Astrocyte (in vitro differentiated cells and primary cell): ENCODE results near the gene TTC22. TPM values are rescaled to one million over a fixed set of nuclear protein-coding genes. Genes with fewer than 3 reads are reported as not detected.

Experiments used
- DNase-seq: peaks from one replicate; pipeline ENCODE4 v3.0.0-alpha.2; 2010; ENCODE audit warnings: low read depth
- FAIRE-seq: peaks from 2 replicates; lab custom pipeline; 2011; peaks lifted over from hg19 to GRCh38; lab: Jason Lieb, UNC
- H2AFZ ChIP-seq: 2 replicates; pipeline ENCODE4 v1.6.0; 2012; ENCODE audit warnings: low read depth, low read length, inconsistent platforms
- H3K27ac ChIP-seq: 2 replicates; pipeline ENCODE4 v1.5.1; 2011; ENCODE audit warnings: low read depth, low read length, inconsistent platforms
- H3K27me3 ChIP-seq: 2 replicates; pipeline ENCODE4 v1.6.0; 2011; ENCODE audit warnings: low read length, inconsistent platforms; ENCODE audit not compliant: insufficient read depth
- H3K36me3 ChIP-seq: 2 replicates; pipeline ENCODE4 v1.5.1; 2011; ENCODE audit warnings: low read length, inconsistent platforms; ENCODE audit not compliant: insufficient read depth
- H3K4me1 ChIP-seq: 2 replicates; pipeline ENCODE4 v1.5.1; 2011; ENCODE audit warnings: low read length, inconsistent platforms; ENCODE audit not compliant: insufficient read depth
- H3K4me2 ChIP-seq: 2 replicates; pipeline ENCODE4 v1.6.0; 2012; ENCODE audit warnings: low read length, inconsistent platforms
- H3K4me3 ChIP-seq: 2 replicates; pipeline ENCODE4 v1.5.1; 2011; ENCODE audit warnings: low read depth, mild to moderate bottlenecking, low read length, inconsistent platforms; ENCODE audit not compliant: insufficient read depth
- H3K79me2 ChIP-seq: 2 replicates; pipeline ENCODE4 v1.6.0; 2012; ENCODE audit warnings: mild to moderate bottlenecking, low read length, inconsistent platforms; ENCODE audit not compliant: insufficient read depth
- H3K9ac ChIP-seq: 2 replicates; pipeline ENCODE4 v1.6.0; 2012; ENCODE audit warnings: mild to moderate bottlenecking, low read length, inconsistent platforms
- H3K9me3 ChIP-seq: 2 replicates; pipeline ENCODE4 v1.5.1; 2012; ENCODE audit warnings: low read depth, mild to moderate bottlenecking, low read length, inconsistent platforms; ENCODE audit not compliant: insufficient read depth
- H4K20me1 ChIP-seq: 2 replicates; pipeline ENCODE4 v1.6.0; 2012; ENCODE audit warnings: low read length, inconsistent platforms; ENCODE audit not compliant: insufficient read depth
- H3K27ac Mint-ChIP-seq: one replicate; pipeline ENCODE4 v1.8.0; 2021; ENCODE audit warnings: mild to moderate bottlenecking, mixed read lengths; ENCODE audit not compliant: unreplicated experiment
- H3K27me3 Mint-ChIP-seq: one replicate; pipeline ENCODE4 v1.8.0; 2021; ENCODE audit warnings: low read depth, mixed read lengths; ENCODE audit not compliant: unreplicated experiment
- H3K36me3 Mint-ChIP-seq: one replicate; pipeline ENCODE4 v1.8.0; 2021; ENCODE audit warnings: low read depth, mixed read lengths; ENCODE audit not compliant: unreplicated experiment
- H3K4me1 Mint-ChIP-seq: one replicate; pipeline ENCODE4 v1.8.0; 2021; ENCODE audit warnings: low read depth, mixed read lengths; ENCODE audit not compliant: unreplicated experiment
- H3K4me3 Mint-ChIP-seq: one replicate; pipeline ENCODE4 v1.8.0; 2021; ENCODE audit warnings: mild to moderate bottlenecking, moderate library complexity, mixed read lengths; ENCODE audit not compliant: unreplicated experiment
- H3K9me3 Mint-ChIP-seq: one replicate; pipeline ENCODE4 v1.8.0; 2021; ENCODE audit warnings: mild to moderate bottlenecking, mixed read lengths; ENCODE audit not compliant: unreplicated experiment
- CTCF ChIP-seq: IDR thresholded peaks from 2 replicates; pipeline ENCODE4 v1.5.1; 2011; ENCODE audit warnings: low read depth, mild to moderate bottlenecking, inconsistent platforms, low read length, moderate library complexity; ENCODE audit not compliant: insufficient read depth
- EZH2 ChIP-seq: IDR thresholded peaks from 2 replicates; pipeline ENCODE4 v1.6.1; 2012; ENCODE audit warnings: mild to moderate bottlenecking, low read length, inconsistent platforms; ENCODE audit not compliant: insufficient read depth
- total RNA-seq: library from RNA; stranded (reverse); gene quantifications from 2 replicates; pipeline ENCODE4 v1.2.1, GENCODE V29; 2021

Gene TTC22
- total RNA-seq, 1 donor from 2014 or later: not detected

DNA sequence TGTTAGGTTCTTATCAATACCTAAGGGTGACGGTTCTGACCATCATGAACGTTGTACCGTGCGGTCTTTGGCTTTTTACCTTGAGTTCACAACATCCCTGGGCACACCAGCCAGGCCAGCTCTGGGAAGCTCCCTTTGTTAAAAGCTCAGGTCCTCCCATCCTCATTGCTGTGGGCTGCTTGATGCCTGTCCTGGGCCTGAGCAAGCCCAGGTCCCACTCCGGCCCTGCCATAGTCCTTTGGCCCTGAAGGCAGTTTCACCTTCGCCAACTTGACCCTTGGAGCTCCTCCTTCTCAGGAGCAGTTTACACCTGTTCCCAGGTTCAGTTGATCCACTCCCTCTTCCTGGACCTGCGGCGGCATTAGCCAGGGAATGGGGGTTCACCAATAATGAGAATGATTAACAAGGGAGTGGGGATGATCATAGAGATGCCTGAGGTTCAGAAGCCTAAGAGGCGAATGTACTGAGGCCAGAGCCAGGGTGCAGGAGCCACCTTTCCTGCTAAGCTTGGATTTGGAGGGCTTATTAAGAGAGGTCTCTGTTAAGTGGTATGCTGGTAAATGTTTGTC, 45.7 kb upstream of the TTC22 start:
- H3K27me3 Mint-ChIP-seq: no peaks in the 10 kb centered on the region
- H3K36me3 ChIP-seq: peaks cover 27% of the 10 kb centered on the region
- peaks cover 6% of the 10 kb centered on the region for H4K20me1 ChIP-seq
- peaks cover 4% of the 10 kb centered on the region for H3K4me1 Mint-ChIP-seq
- peaks cover 38% of the 10 kb centered on the region for H3K36me3 Mint-ChIP-seq
- H3K4me3 ChIP-seq: no peak overlapping the region
- no peaks in the 10 kb centered on the region for H3K79me2 ChIP-seq
- no peaks in the 10 kb centered on the region for H3K9me3 Mint-ChIP-seq
- no peak overlapping the region for H3K27ac ChIP-seq
- no peak overlapping the region for H3K27ac Mint-ChIP-seq
- H3K9ac ChIP-seq: no peak overlapping the region
- no peak overlapping the region for H2AFZ ChIP-seq
- H3K4me2 ChIP-seq: no peak overlapping the region
- FAIRE-seq (no peak), DNase-seq (no peak)
- no peaks in the 10 kb centered on the region for H3K27me3 ChIP-seq
- peaks cover 19% of the 10 kb centered on the region for H3K4me1 ChIP-seq
- no peaks in the 10 kb centered on the region for H3K9me3 ChIP-seq
- TF ChIP-seq CTCF (no peak), EZH2 (no peak)
- H3K4me3 Mint-ChIP-seq: no peak overlapping the region

DNA sequence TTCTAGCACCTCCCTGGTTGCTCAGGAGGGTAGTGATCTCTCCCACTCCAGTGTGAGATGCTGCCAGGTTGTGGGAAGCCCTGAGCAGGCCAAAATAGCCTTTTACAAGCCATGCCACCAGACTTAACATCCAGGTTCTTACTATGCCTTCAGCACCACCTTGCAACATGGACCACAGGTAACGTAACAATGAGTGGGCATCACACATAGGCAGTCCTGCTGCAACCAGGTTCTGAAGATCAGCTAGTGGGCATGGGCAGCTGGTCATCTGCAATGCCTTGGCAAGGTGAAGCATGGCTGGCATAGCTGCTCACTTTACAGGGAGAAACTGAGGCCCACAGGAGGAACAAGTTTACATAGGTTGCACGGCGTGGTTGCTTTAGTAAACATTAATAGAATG, 45.2 kb upstream of the TTC22 start:
- Mint-ChIP-seq H3K36me3 (peaks cover 34% of the 10 kb centered on the region), H3K4me3 (no peak overlapping the region), H3K4me1 (peaks cover 2% of the 10 kb centered on the region), H3K27ac (no peak overlapping the region), H3K9me3 (no peaks in the 10 kb centered on the region), H3K27me3 (no peaks in the 10 kb centered on the region)
- DNase-seq (no peak), FAIRE-seq (no peak)
- Histone ChIP-seq H3K4me2 (no peak overlapping the region), H3K79me2 (no peaks in the 10 kb centered on the region), H2AFZ (no peak overlapping the region), H3K9me3 (no peaks in the 10 kb centered on the region), H3K27me3 (no peaks in the 10 kb centered on the region), H4K20me1 (peaks cover 6% of the 10 kb centered on the region), H3K36me3 (peaks cover 22% of the 10 kb centered on the region), H3K4me3 (no peak overlapping the region), H3K27ac (no peak overlapping the region), H3K4me1 (peaks cover 14% of the 10 kb centered on the region), H3K9ac (no peak overlapping the region)
- no peak for TF ChIP-seq CTCF

- no peak overlapping the region for H3K4me2 ChIP-seq
- Mint-ChIP-seq H3K9me3 (peaks cover 1% of the 10 kb centered on the region), H3K27ac (no peak overlapping the region), H3K4me1 (peaks cover 2% of the 10 kb centered on the region), H3K27me3 (no peaks in the 10 kb centered on the region), H3K4me3 (no peak overlapping the region), H3K36me3 (peaks cover 30% of the 10 kb centered on the region)
- peaks cover 21% of the 10 kb centered on the region for H3K36me3 ChIP-seq
- DNase-seq: no peak
- H3K9me3 ChIP-seq: no peaks in the 10 kb centered on the region
- FAIRE-seq: no peak
- peaks cover 6% of the 10 kb centered on the region for H4K20me1 ChIP-seq
- H3K9ac ChIP-seq: no peak overlapping the region
- H3K27ac ChIP-seq: no peak overlapping the region
- no peak overlapping the region for H2AFZ ChIP-seq
- H3K27me3 ChIP-seq: no peaks in the 10 kb centered on the region
- H3K79me2 ChIP-seq: no peaks in the 10 kb centered on the region
- no peak for TF ChIP-seq EZH2
- no peak for TF ChIP-seq CTCF
- no peak overlapping the region for H3K4me3 ChIP-seq
- peaks cover 9% of the 10 kb centered on the region for H3K4me1 ChIP-seq
Measured at GRCh38 chr1:54845772-54846171, 44.6 kb upstream of the TTC22 start.
